GM12872 (cell line): ENCODE results near the gene ODC1.

ENCODE experiments used
- CTCF ChIP-seq: IDR thresholded peaks from 3 replicates; pipeline ENCODE4 v1.5.1; 2011; ENCODE audit warnings: low read depth, mild to moderate bottlenecking, low read length, moderate library complexity; ENCODE audit not compliant: insufficient read depth

ODC1 gene

DNA sequence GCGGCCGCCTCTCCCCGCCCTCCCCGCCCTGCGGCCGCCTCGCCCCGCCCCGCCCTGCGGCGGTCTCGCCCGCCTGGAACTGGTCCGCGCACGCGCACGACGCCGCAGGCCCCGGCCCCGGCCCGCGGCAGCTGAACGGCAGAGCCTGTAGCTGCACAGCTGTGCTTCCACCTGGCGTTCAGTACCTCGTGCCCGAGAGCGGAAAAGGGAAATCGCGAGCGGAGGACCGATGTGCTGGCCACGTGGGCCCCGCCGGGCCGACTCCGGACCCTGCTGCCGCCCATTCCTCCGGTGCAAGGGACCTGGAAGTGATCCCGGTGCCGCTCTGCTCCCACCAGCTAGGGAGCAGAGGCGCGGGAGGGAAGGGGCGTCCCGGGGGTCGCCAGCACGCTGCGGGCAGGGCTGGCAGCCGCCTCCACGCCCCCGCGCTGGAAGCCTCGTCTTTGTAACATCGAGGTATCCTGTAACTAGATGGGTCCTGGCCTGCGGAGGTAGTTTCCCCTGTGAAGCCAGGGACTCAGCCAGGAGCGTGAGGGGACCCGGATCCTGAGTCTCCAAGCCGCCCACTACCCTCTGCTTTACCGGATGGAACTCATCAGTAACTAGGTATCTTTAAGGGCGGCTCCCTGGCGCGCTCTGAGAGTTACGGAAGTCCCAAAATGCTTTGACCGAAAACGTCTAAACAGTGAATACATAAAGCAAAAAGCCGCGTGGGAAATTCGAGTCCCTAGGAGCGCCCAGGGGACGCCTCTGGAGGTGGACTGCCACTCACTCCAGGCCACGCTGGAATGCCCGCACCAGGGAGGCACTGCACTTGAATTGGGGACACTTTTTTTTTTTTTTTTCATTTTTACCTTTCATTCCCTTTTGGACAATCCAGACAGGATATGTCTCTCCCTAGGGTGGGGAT is 704 bp upstream of the ODC1 start:
- no peak for TF ChIP-seq CTCF

- TF ChIP-seq CTCF = no peak
Observed at GRCh38 chr2:10447300-10447894, 730 bp downstream of the ODC1 start.

DNA sequence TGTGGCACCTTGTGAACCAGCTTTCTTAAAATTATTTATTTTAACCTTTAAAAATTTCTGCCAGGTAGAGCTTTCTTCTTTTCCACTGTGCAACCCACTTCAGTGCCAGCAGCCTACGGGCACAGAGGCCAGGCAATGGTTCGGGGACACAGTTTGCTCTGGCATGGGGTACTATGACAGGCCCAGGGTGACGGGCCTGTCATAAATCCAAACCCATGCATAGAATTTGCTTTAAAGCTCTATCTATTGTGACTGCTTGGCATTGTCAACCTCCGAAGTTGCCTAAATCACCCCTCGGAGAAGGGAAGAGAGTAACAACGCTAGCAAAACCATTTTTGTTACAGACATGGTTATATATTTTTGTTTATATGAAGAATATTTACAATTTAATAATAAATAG is 1.5 kb downstream of the ODC1 start:
- no peak for TF ChIP-seq CTCF

- TF ChIP-seq CTCF = no peak
Observed at GRCh38 chr2:10444463-10444862, 3.7 kb downstream of the ODC1 start.

- no peak for TF ChIP-seq CTCF
Observed at GRCh38 chr2:10441948-10442347, 6.2 kb downstream of the ODC1 start.

DNA sequence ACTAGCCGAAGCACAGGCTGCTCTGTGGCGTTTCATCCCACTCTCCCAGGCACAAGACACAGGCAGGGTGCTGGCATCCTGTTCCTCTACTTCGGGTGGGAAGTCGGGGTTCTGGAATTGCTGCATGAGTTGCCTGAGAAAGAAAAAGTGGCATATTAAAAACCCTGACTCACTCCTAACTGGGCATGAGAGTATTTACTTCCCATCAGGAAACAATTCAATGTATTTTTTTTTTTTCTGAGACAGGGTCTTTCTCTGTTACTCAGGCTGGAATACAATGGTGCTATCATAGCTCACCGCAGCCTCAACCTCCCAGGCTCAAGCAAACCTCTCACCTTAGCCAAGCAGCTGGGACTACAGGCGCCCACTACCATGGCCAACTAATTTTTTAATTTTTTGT is 7.4 kb downstream of the ODC1 start:
- no peak for TF ChIP-seq CTCF

GRCh38 chr2:10439971-10440370 is 8.2 kb downstream of the ODC1 start:
- no peak for TF ChIP-seq CTCF
